ENCODE measurements around the gene ABHD2.

The ABHD2 gene

DNA sequence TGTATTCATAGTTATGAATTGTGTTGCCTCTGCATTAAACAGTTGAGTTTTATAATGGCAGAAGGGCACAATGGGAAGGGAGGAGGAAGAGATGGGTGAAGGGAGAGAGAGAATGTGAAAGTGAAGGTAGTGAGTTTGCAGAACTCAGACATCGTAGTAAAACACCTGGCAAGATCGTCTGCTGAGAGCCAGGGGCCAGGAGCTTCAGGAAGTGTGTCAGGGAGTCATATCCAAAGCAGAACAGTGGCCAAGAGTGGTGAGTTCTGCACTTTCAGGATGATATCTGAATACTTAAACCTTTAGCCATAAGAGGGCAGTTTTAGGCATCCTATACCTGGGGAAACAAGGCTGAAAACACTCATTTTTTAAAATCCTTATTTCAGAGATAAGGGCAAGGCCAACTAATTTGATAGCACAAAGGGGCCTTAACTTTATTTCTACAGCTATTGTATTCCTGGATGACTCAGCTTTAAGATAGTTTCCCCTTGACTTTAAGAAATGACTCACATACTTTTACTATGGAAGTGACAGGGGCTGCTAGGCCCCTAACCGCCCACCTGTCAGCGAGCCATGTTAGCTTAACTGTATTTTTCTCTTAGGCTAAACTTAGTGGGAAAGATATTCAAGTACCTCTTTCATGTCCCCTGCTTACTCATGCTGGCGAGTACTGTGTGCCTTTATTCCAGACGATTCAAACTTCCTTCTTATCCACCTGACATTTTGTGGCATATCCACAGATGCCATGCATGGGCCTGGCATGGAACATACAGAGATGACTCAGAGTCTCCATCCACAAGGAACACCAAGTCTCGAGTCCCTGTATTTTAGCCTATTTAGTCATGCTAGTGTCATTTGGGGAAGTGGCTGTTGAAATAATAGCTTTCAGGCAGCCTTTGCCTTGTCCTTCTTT lies 79.3 kb downstream of the ABHD2 start:
- peak in 1 of 14 donors; percentile 25 for DNase-seq

DNA sequence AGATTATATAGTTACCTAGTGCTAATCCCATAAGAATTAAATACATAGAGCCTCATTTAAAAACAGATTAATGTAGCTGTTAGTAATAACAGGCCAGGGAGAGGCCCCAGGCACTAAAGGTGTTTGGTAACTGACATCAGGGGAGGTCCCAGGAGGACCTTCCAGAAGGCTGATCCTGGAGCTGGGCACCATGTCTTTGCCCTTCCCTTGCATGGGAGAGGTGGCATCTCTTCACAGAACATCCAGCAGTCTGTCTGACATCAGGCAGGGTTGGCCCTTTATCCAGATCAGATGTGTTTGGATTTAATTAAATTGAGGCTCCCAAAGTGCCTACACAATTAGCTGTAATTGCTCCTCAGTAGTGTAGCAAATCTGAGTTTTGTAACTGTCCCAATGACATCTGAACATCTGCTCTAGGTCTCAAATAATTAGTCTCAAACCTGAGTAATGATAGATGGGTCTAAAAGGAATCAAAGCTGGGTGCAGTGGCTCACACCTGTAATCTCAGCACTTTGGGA lies 80.1 kb downstream of the ABHD2 start:
- no peak for DNase-seq

DNA sequence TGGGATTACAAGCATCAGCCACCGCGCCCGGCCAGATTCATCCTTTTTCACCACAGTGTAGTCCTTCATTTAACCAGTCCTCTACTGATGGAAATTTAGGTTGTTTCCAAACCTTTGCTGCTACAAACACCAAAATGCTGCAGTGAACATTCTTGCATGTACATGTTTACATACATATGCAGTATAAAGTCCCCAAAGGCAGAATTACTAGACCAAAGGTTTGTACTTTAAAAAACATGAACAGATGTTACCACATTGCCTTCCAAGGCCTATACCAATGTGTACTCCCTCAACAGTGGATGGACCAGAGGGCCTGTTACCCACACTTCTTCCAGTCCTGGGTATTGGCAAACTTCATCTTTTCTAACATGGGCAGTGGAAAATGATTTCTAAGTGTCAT lies 82.1 kb downstream of the ABHD2 start:
- DNase-seq: no peak

DNA sequence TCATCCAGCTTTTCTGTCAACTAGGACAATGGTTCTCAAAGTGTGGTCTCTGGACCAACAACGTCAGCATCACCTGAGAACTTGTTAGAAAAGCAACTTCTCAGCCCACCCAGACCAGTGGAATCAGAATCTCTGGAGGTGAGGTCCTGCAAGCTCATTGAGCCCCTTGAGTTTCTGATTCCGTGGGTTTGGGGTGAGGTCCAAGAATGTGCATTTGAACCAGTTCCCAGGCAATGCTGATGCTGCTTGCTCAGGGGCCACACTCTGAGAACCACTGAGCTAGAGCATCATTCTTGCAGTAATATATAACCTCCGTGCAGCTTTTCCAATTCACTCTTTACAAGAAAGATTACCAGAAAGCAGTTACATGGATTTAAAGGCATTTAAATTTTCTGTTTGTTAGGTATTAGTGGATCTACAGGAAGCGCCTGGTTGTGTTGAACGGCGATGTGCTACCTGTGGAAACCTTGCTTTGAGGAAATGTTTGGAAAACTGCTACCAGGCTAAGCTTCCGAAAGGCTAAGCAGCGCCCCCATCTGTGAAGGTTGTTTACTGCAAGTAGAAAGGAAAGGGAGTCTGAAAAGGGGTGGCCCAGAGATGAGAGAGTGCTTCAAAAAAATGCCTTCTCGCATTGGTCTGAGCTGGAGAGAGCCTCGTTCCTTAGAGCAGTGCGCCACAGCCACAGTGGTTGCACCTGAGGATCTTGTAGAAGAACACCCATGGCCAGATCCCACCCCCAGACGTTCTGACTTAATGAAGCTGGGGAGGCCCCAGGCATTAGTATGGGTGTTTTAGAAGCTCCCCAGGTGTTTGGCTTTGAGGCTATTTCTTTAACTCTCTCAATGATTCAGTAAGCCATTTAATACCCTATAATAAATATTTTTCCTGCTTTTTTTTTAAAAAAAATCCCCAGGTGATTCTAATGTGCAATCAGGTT lies 83.1 kb downstream of the ABHD2 start:
- peak in 7 of 14 donors; percentile 7 to 30 (median 22) for DNase-seq

DNA sequence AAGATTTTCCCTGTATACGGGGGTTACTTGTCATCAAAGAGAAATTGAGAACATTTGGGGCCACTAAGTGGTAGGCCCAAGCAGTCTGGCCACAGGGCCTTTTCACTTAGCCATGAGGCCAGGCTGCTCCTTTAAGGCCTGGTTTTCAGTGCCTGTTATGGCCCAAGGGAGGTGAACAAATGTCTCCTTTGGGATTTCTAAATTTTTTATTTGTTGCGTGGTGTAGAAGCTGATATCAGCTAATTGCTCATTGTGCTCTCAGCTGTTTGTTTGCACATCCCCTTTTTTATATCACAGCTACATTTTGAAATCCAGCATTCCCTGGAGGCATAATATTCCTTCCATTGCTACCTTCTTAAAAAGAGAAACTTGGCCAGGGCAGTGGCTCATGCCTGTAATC lies 84.7 kb downstream of the ABHD2 start:
- DNase-seq: no peak

DNA sequence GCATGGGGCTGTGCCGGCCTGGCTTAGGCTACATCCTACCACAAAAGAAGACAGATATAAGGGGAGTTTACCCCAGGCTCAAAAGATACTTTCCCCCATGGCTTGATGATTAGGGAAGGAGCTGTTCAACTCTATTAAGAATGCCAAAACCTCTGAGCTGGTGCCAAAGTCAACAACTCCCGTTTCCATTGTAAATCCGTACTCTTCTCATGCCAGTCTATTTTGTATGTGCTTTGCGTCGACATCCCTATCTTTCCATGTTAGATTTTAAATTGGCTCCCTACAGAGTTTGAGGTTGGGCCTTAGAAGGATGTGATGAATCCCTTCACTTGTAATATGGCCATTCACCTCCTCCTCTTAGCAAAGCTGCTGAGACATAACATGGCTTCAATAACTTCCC lies 86.2 kb downstream of the ABHD2 start:
- no peak for DNase-seq

DNA sequence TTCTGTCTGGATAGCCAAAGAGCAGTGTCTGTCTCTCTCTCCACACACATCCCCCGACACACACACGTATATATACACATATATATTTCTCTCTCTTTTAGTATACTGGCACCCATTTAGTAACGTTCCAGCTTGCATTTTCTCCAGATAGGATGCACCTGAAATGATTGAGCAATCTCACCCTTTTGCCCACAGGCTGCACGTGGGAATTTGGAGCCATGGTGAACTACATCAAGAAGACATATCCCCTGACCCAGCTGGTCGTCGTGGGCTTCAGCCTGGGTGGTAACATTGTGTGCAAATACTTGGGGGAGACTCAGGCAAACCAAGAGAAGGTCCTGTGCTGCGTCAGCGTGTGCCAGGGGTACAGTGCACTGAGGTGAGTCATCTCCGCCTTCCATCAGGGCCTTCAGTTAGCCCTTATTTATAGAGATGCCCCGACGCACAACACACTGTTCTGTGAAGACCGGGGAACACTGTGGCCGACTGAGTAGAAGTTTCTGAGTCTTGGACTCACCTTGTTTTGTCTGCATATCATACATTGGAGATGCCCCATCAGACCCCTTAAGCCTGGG lies 87.4 kb downstream of the ABHD2 start:
- DNase-seq: no peak

DNA sequence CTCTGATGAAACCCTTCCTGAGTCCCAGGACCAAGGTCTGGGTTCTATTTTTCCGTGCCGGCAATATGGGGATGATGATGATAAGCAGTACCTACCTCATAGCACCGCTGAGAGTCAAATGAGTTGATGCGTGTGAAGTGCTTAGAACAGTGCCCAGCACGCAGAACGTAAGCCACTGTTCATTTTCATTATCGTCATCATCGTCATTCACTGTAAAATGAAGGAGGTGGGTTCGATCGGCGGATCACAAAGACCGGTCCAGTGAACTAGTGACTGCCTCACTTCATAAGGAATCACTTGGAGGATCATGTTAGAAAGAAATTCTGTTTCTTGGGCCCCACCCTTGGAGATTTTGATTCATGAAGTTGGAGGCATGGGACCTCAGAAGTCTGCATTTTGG lies 88.9 kb downstream of the ABHD2 start:
- DNase-seq: no peak

DNA sequence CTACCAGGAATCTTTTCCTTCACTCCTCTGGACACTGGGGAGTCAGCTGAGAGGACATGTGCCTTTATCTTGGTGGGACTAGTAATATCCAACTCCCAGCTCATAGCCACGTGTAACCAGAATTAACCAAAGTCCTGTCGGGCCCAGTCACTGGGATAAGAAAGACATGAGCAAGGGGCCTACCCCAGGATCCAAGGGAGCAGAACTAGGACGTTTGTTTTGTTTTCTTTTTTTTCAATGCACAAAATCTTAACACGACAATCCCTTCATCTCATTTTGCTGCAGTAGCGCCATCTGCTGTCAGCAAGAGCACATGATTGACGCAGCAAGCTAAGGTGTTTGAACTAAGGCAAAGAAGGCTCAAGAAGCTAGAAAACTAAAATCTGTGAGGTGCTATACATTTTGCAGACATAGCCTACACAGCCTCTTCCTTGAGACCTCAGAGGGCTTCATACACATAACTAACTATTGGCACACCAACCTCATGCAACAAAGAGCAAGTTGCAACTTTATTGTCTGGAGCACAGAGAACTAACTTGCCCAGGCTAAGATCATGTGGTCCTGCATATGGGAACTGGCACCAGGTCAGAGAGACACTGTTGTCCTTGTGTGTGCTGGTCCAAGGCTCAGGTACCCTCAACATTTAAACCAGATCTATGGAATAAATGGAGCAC lies 89.5 kb downstream of the ABHD2 start:
- DNase-seq: peak in 10 of 14 donors; percentile 17 to 66 (median 38)

DNA sequence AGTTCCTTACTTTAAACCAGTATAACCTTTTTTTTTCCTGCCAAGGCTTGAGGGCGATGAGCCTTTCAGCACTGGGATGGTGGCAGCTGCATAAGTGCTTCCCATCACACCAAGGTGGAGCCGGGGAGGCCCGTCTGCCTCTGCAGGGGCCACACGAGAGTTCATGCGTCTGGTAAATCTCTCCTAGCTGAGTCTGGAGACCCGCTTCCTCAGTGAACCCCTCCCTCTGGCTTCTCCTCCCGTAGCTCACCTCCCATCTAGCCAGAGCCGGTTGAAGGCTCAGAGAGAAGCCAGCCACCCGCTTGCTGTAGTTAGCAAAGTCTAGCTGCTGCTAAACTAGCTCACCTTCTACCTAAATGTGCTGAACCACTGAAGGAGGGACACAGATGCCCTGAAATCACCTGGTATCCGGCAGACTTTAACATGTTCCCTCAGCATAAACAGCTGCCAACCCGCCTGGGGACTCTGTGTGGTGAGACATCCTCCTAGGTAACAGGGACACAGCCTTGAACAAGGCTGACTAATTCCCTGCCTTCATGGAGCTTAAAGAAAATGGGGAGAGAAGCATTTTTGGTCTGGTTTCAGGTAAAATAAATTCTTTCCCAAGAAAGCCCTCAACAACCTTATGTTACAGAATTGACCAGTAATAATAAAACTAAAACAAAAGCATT lies 90.2 kb downstream of the ABHD2 start:
- no peak for DNase-seq

DNA sequence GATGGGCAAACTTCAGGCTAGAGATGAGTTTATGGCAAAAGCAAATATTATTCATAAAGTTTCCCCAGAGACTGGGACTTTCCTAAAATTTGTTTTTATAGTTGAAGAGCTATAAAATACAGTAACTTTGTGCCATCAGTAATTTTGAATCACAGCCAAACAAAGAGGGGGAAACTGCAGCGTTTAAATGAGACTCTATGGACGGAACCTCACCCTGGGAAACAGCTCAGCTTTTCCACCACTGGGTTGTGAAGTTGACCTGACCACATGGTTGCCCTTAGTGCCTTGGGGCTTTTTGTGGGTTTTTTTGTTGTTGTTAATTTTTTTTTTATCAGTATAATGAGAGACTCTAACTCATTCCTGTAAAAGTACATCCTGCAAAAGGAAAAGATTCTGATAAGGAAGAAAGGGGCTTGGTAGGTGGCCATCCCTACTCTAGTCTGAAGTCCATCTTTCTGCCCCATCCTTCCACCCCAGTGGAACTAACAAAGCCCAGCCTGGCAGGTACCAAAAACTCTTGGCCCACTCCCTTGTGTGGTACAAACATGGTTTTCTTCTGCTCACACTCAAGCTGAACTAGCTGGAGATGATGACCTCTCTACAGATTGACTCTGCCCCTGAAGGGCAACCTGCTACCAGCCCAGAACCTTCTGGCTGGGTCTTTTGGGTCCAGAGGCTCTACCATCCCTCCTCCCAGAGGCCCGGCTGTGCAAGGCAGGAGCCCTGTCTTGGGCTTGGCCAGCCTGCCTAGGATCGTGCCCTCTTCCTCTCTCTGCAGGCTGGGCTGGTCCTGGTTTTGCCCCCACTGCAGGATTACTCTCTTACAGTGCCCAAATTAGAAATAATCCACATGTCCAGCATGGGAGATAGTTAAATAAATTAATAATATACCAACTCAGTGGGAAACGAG lies 92.0 kb downstream of the ABHD2 start:
- DNase-seq: no peak

DNA sequence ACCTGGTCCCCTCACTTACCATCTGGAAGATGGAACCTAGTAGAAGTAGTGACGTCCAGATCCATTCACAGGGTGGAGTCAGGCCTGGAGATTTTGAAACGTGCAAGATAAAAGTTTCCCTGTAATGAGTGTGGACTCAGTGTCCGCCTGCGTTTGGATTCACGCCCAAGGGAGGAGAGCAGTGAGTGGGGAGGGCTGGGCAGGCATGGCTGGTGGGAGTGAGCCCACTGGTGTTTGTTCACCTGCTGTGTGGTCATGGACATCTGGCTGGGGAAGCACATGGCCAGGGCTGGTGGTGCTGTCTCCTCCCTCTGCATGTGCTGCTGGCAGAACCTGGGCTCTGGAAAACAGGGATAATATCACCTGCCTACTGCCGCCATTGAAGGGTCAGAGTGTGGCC lies 96.1 kb downstream of the ABHD2 start:
- DNase-seq: no peak

DNA sequence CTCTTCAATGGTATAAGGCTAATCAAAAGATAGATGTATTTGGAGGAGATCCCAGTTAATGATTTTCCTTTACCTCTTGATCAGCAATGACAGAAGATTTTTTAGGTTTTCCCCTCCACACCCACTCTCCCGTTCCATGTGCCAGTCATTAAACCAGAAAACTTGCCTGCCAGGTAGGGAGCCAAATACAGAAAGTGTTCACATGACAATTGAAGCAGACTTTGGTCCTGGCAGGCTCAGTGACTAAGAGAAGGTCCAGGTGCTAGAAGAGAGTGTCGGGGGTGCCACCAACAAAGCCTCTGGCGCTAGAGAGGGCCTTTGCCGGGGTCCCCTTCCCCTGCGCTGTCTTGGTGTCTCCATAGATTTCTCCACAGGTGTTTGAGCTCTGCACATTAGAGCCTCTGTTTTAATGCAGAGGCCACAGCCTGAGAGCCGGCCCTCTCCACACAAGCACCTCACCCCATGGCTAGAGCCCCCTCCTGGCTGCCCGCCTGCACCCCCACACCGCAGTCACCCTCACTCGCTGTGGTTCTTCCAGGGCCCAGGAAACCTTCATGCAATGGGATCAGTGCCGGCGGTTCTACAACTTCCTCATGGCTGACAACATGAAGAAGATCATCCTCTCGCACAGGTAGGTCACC lies 96.8 kb downstream of the ABHD2 start:
- DNase-seq: no peak

DNA sequence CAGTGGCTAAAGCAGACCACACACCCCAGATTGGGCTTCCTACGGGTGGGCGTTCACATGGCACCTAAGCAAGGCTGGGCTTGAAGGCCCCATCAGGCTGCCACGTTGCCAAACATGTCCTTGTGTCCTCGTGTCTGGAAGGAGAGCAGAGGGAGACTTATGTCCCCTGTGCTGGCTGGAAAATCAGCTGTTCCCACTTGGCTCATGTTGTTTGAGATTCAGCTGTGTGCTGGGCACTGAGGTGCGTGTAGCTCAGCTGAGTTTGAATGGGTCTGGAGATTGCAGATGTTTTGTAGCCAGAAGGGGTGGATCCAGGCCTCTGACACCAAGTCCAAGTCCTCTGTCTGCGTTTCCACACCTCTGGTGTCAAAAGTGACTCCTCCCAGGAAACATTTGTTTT lies 98.5 kb downstream of the ABHD2 start:
- peak in 1 of 14 donors; percentile 24 for DNase-seq

DNA sequence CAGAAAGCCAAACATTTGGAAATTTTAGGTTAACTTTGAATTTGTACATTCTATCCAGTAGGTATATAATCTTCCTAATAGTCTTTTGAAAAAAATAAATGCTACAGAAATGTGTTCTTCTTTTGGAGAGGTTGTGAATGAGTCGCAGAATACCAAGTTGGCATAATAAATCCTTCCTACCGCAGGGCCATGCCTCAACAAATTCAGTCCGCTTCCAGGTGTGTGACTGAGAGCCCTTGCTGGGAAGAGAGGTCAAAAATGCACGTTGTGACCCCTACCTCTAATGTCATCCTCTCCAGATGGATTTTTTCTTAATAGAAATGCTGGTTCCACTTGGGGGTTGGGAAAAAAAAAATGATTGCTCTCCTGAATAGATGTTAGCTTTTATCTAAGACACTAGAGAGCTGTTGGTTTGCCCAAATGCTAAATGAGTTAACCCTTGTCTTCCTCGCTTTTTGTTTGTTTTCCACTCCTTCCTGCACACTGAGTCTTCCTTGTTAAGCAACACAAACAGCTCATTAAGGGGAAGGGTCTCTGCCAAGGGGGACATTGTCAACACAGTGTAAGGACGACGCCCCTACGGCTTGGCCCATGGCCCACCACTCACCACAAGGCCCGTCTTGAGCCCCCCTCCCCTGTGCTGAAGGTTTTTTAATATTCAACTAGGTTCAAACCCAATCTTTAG lies 99.2 kb downstream of the ABHD2 start:
- DNase-seq: no peak

DNA sequence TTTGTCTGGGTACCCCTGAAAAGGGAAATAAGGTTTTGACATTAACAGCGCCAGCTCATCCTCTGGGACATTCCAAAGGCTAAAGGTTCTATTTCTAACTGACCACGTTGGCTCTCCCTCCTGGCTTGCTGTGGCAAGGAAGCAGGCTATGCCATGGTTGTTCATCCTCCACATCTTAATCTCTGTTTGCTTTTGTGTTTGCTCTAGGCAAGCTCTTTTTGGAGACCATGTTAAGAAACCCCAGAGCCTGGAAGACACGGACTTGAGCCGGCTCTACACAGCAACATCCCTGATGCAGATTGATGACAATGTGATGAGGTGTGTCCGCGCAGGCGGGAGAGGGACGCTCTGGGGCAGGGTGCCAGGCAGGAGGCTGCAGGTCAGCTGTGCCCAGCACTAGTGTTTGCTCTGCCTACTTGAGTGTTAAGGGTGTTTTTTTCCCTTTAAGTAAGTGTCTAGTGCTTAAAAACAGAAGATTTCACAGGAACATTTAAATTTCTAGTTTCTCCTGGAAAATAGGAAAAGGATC lies 99.8 kb downstream of the ABHD2 start:
- no peak for DNase-seq

DNA sequence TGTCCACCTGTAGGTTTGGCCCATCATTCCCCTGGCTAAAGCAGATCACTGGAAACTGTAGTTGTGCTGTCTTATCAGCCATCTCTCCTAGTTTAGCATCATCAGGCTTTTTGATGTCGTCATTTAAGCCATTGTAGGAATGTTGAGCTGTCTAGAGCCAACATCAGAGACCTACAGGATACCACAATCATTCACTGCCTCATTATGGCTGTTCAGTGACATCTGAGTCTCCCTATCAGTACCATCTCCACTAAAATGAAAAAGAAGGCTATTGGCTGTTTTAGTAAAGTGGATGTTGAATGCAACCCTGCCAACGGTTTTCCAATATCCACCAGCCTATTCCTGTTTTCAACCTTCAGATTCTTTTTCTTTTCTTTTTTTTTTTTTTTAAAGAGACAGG lies 103.9 kb downstream of the ABHD2 start:
- DNase-seq: no peak

DNA sequence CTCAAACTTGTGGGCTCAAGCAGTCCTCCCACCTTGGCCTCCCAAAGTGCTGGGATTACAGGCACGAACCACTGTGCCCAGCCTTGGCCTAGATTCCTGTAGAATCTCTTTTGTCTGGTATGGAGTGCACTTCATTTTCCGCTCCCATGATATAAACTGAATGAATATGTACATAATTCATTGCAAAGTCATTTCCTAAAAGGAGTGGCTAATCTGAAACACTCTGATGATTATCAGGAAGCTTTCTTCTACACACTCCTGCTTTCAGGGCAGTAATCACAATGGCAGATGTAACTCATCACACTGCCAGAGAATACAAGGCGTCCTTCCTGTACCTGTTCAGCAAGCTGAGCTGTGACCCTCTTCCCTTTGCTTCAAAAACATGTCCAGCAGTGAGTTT lies 104.5 kb downstream of the ABHD2 start:
- no peak for DNase-seq

DNA sequence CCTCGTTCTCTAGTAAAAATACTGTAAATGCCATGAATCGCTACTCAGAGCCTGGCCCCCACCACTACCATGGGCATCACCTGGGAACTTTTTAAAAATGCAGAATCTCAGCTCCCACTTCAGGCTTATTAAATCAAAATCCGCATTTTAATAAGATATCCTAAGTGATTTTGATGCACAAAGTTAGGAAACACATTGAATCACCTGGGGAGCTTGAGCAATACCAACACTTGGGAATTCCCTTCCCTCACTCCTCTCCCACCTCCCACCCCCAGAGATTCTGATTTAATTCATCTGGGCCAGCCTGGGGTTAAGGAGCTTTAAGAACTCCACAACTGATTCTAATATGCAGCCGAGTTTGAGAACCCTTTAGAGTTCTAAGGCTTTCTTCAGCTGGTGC lies 106.4 kb downstream of the ABHD2 start:
- no peak for DNase-seq
